GM12878 (cell line): ENCODE results near the gene WDR43. TPM values are rescaled to one million over a fixed set of nuclear protein-coding genes. Genes with fewer than 3 reads are reported as not detected.

ENCODE experiments used
- ATAC-seq: fragments of 200-7000 bp; cut with Tn5 transposase; 3 replicates; pipeline ENCODE4 v1.9.1; 2020; ENCODE audit warnings: mild to moderate bottlenecking, moderate library complexity
- BruUV-seq: library from RNA; stranded (reverse); fragments of 400-500 nt; replicated peaks from 2 replicates; lab custom pipeline; 2021; lab: Mats Ljungman, UMichigan
- CTCF ChIA-PET: fragments of 300-600 bp; sonication (Branson Sonifier 250); formaldehyde crosslinking; extraction: SDS; loops from one replicate; lab custom pipeline; 2021; ENCODE audit warnings: inconsistent platforms; lab: Yijun Ruan, JAX
- POLR2A ChIA-PET: fragments of 350-600 bp; formaldehyde crosslinking; extraction: SDS; loops from one replicate; lab custom pipeline; 2021; ENCODE audit warnings: inconsistent platforms; lab: Charles Lee
- RAD21 ChIA-PET: fragments of 300-600 bp; sonication (Branson Sonifier 250); formaldehyde crosslinking; loops from one replicate; lab custom pipeline; 2023; ENCODE audit warnings: antibody characterized with exemption; ENCODE audit not compliant: unreplicated experiment; lab: Charles Lee
- SMC1A ChIA-PET: fragments of 300-600 bp; sonication (Branson Sonifier 250); formaldehyde crosslinking; loops from one replicate; lab custom pipeline; 2023; ENCODE audit not compliant: unreplicated experiment, uncharacterized antibody; lab: Charles Lee
- DNase-seq: peaks from one replicate; pipeline ENCODE4 v3.0.0-alpha.2; 2011; ENCODE audit warnings: low read depth, low spot score
- FAIRE-seq: peaks from 3 replicates; lab custom pipeline; 2011; peaks lifted over from hg19 to GRCh38; lab: Jason Lieb, UNC
- H2AFZ ChIP-seq: 2 replicates; pipeline ENCODE4 v1.6.0; 2011; ENCODE audit warnings: low read depth, low read length, control low read depth; ENCODE audit not compliant: control insufficient read depth
- H3K27ac ChIP-seq: 2 replicates; pipeline ENCODE4 v1.5.1; 2011; ENCODE audit warnings: control low read depth; ENCODE audit not compliant: control insufficient read depth, insufficient read depth
- H3K27me3 ChIP-seq, 2 experiments: replicated peaks in 1 of 2; 2 replicates each; pipeline versions ENCODE4 v1.6.0 to v1.6.1; 2011; ENCODE audit warnings: low read length in 1 of 2; ENCODE audit not compliant: control insufficient read depth in 2 of 2, insufficient read depth in 2 of 2
- H3K36me3 ChIP-seq, 2 experiments: 2 replicates each; pipeline ENCODE4 v1.5.1; 2011; ENCODE audit warnings: low read length in 1 of 2; ENCODE audit not compliant: control insufficient read depth in 2 of 2, insufficient read depth in 2 of 2
- H3K4me1 ChIP-seq: 2 replicates; pipeline ENCODE4 v1.6.1; 2011; ENCODE audit warnings: mild to moderate bottlenecking, low read length, moderate library complexity, mixed read lengths; ENCODE audit not compliant: control insufficient read depth, insufficient read depth
- H3K4me2 ChIP-seq: 2 replicates; pipeline ENCODE4 v1.6.0; 2011; ENCODE audit warnings: control low read depth; ENCODE audit not compliant: control insufficient read depth, insufficient read depth
- H3K4me3 ChIP-seq: fragments of 200-600 bp; sonication (generic); 2 replicates; pipeline ENCODE4 v1.5.1; 2016
- H3K79me2 ChIP-seq: 2 replicates; pipeline ENCODE4 v1.6.0; 2011; ENCODE audit warnings: low read length; ENCODE audit not compliant: control insufficient read depth, insufficient read depth
- H3K9ac ChIP-seq: 2 replicates; pipeline ENCODE4 v1.8.0; 2011; ENCODE audit warnings: low read length, control low read depth, mixed read lengths; ENCODE audit not compliant: control insufficient read depth, insufficient read depth
- H3K9me3 ChIP-seq: replicated peaks from 3 replicates; pipeline ENCODE4 v1.5.1; 2011; ENCODE audit warnings: mild to moderate bottlenecking, low read length; ENCODE audit not compliant: control insufficient read depth, insufficient read depth
- H4K20me1 ChIP-seq: 2 replicates; pipeline ENCODE4 v1.6.0; 2011; ENCODE audit not compliant: control insufficient read depth, insufficient read depth
- BMI1 ChIP-seq: fragments of 450-650 bp; IDR thresholded peaks from 2 replicates; pipeline ENCODE4 v1.6.1; 2016; ENCODE audit warnings: mild to moderate bottlenecking, moderate library complexity, borderline replicate concordance
- CEBPB ChIP-seq, 2 experiments: fragments of 150-350 bp in 1 of 2; IDR thresholded peaks; 2 replicates each; pipeline ENCODE4 v1.6.1; 2012 to 2014; ENCODE audit warnings: low read depth in 2 of 2, low read length in 2 of 2, borderline replicate concordance in 1 of 2, inconsistent platforms in 1 of 2
- CREB1 ChIP-seq: IDR thresholded peaks from 2 replicates; pipeline ENCODE4 v1.6.1; 2012; ENCODE audit warnings: low read depth, mild to moderate bottlenecking, inconsistent platforms
- MXI1 ChIP-seq: fragments of 150-350 bp; IDR thresholded peaks from 2 replicates; pipeline ENCODE4 v1.6.1; 2011; ENCODE audit warnings: low read depth, mild to moderate bottlenecking, inconsistent platforms, low read length, improper control_type of control experiment
- RELA ChIP-seq: fragments of 450-650 bp; IDR thresholded peaks from 2 replicates; pipeline ENCODE4 v1.8.0; 2014; ENCODE audit warnings: borderline replicate concordance; ENCODE audit not compliant: partially characterized antibody
- RFX5 ChIP-seq: IDR thresholded peaks from 2 replicates; pipeline ENCODE4 v1.6.1; 2011; ENCODE audit warnings: low read depth, low read length, improper control_type of control experiment
- RUNX3 ChIP-seq: IDR thresholded peaks from 2 replicates; pipeline ENCODE4 v1.6.1; 2012; ENCODE audit warnings: low read length, inconsistent platforms
- SIX5 ChIP-seq: IDR thresholded peaks from 2 replicates; pipeline ENCODE4 v1.6.1; 2011; ENCODE audit warnings: mild to moderate bottlenecking, low read depth, low read length, moderate library complexity; ENCODE audit not compliant: severe bottlenecking
- SUZ12 ChIP-seq: fragments of 200-600 bp; sonication (generic); IDR thresholded peaks from one replicate; pipeline ENCODE4 v1.6.1; 2018; ENCODE audit warnings: antibody characterized with exemption, mild to moderate bottlenecking; ENCODE audit not compliant: unreplicated experiment
- YY1 ChIP-seq: IDR thresholded peaks from 2 replicates; pipeline ENCODE4 v1.6.1; 2011; ENCODE audit warnings: low read depth, mild to moderate bottlenecking, low read length
- ZNF217 ChIP-seq: fragments of 450-650 bp; IDR thresholded peaks from 2 replicates; pipeline ENCODE4 v1.6.1; 2017; ENCODE audit warnings: antibody characterized with exemption, mild to moderate bottlenecking
- WGBS: methylation state at CpG from one replicate; pipeline ENCODE4 v1.1.6; 2016; ENCODE audit warnings: low lambda C conversion rate; ENCODE audit not compliant: insufficient replicate concordance, insufficient coverage; ENCODE audit errors: missing lambda C conversion rate; 5-methylcytosine and 5-hydroxymethylcytosine counted together
- in situ Hi-C: fragments of 300-500 bp; cut with MboI; formaldehyde crosslinking; loops from 9 replicates; pipeline ENCODE4 v1.14.3; 2018; ENCODE audit warnings: mixed read lengths
- intact Hi-C: fragments of 100-400 bp; cut with micrococcal nuclease; formaldehyde crosslinking; loops from one replicate; pipeline ENCODE4 v1.14.2; 2022; ENCODE audit not compliant: unreplicated experiment
- polyA plus RNA-seq, 11 experiments: library from polyadenylated mRNA; depleted of rRNA in 4 of 11; unstranded in 6 of 11; stranded (reverse) in 5 of 11; fragments of >200 nt; fragmentation: Nextera tagmentation in 4 of 11; fragmentation: Illumina TruSeq in 1 of 11; extraction: Ambion mirVana in 4 of 11; extraction: Trizol in 1 of 11; gene quantifications; 1 replicate in 1 of 11; 2 replicates in 10 of 11; pipeline versions ENCODE4 v1.2.1 to v1.2.3, GENCODE V29; 2011 to 2016; ENCODE audit warnings: inconsistent platforms in 2 of 11, missing spikeins in 2 of 11, low read depth in 1 of 11
- total RNA-seq, 4 experiments: library from RNA; depleted of rRNA in 3 of 4; stranded (reverse); fragments of >200 nt in 3 of 4; fragmentation: Illumina TruSeq in 1 of 4; extraction: Trizol in 1 of 4; gene quantifications; 2 replicates each; pipeline versions ENCODE4 v1.2.1 to v1.2.3, GENCODE V29; 2013 to 2021
- TF ChIP-seq, protein P1 (sequence below): IDR thresholded peaks from 2 replicates; pipeline ENCODE4 v1.6.1; 2012; ENCODE audit warnings: low read depth, low read length, improper control_type of control experiment
- TF ChIP-seq, protein P2 (sequence below): IDR thresholded peaks from 2 replicates; pipeline ENCODE4 v1.6.1; 2012; ENCODE audit warnings: low read depth, low read length, improper control_type of control experiment
- TF ChIP-seq, protein P3 (sequence below): IDR thresholded peaks from 2 replicates; pipeline ENCODE4 v1.6.1; 2011; ENCODE audit warnings: borderline replicate concordance, low read depth, mild to moderate bottlenecking, moderate library complexity, low read length; ENCODE audit not compliant: insufficient read depth, poor library complexity, severe bottlenecking

WDR43 gene
- total and polyA plus RNA-seq, 10 of the 15 experiments (the other 5 are each of a cell fraction or from before 2014, with no cell fraction given): 39.3 to 153 (median 81.9) TPM

DNA sequence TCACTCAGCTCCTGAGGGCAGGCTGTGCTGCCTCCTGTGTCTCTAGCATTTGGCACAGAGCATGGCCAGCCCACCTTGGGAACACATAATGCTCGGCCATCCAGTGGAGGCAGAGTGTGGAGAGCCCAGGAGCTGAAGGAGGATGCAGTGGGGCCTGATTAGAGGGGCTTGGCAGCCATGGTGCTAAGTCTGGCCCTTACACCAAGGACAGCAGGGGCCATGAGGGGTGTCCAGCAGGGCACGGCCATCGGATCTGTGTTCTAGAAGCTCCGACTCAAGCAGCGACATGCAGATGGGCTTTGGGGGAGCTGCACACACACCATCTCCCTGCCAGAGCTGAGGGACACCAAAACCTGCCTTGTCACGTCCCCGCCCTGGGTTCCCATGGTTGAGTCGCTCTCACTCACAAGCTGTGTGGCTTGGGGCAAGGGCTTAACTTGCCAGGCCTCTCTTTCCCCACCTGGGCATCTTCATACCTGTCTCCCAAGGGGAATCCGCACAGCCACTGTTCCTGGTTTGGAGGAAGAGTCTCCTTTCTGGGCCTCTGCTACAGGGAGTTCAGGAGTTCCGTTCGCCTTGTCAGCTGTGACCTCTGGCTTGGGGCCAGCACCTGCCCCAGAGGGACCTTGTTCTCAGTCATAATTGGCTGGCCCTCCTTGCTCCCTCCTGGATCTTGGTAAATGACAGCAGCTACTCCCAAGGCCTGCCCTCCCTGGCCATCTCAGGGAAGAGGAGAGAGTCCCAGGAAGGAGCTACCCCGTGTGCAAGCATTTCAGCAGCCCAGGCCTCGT is 85.3 kb downstream of the WDR43 start (continued):
- TF ChIP-seq CEBPB (IDR thresholded peaks at IDR 0.05; ENCODE audit: borderline replicate concordance in 1 of 2, low read depth in 2 of 2, low read length in 2 of 2) (no peak), BMI1 (no peak)

DNA sequence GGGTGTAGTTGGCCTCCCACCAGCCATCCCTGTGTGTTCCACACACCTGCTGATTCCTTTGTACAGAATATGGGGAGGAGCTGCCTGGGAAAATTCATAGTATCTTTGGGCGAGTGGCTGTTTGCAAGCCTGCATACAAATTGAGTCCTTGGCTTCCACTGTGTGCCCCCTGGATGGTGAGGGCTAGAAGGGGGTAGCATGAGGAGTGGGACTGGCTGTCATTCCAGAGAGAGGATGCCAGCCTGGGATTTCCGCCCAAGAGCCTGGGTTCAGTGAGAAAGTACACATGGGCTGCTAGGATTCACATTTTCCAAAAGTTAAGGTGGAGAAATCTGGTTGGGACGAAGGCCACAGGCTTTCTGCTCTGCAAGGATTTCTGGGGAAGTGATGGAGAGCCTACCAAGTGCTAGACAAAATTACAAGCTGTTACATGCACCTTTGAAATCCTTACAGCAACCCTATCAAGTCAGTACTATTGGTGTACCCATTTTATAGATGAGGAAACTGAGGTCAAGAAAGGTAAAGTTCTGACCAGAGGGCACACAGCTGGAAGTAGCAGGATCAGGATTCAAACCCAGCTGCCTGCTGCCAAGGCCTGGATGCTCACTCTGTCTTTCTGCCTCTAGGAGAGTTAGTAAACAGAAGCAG is 86.0 kb downstream of the WDR43 start:
- FAIRE-seq (no peak), DNase-seq (no peak), ATAC-seq (no peak)
- Histone ChIP-seq H4K20me1 (no peaks in the 10 kb centered on the region), H3K4me2 (no peak overlapping the region), H3K9ac (no peak overlapping the region), H3K27ac (no peak overlapping the region), H3K4me1 (no peaks in the 10 kb centered on the region), H2AFZ (no peak overlapping the region), H3K9me3 (no peaks in the 10 kb centered on the region), H3K27me3 (no peaks in the 10 kb centered on the region), H3K79me2 (no peaks in the 10 kb centered on the region), H3K36me3 (no peaks in the 10 kb centered on the region), H3K4me3 (no peak overlapping the region)
- in situ Hi-C loops (no loop called here), intact Hi-C loops (no loop called here)
- SMC1A ChIA-PET: no interaction called here
- RAD21 ChIA-PET: no interaction called here
- 36% methylated on average over 3 of the region's 3 CpGs for WGBS
- BruUV-seq: no TSS peak
- CTCF ChIA-PET: interaction anchor here (1.1 kb wide), 1 partner anchor 30 kb away, joined by 3 read pairs; no protein-coding TSS in a partner anchor
- POLR2A ChIA-PET: interaction anchor here (0.5 kb wide), 1 partner anchor 146 kb away, joined by 5 read pairs; no protein-coding TSS in a partner anchor
- no peak for TF ChIP-seq CEBPB (IDR thresholded peaks at IDR 0.05; ENCODE audit: borderline replicate concordance in 1 of 2, low read depth in 2 of 2, low read length in 2 of 2)
- TF ChIP-seq SUZ12: no peak
- TF ChIP-seq, protein P1, sequence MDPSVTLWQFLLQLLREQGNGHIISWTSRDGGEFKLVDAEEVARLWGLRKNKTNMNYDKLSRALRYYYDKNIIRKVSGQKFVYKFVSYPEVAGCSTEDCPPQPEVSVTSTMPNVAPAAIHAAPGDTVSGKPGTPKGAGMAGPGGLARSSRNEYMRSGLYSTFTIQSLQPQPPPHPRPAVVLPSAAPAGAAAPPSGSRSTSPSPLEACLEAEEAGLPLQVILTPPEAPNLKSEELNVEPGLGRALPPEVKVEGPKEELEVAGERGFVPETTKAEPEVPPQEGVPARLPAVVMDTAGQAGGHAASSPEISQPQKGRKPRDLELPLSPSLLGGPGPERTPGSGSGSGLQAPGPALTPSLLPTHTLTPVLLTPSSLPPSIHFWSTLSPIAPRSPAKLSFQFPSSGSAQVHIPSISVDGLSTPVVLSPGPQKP: no peak
- no peak for TF ChIP-seq RFX5
- TF ChIP-seq, protein P2, sequence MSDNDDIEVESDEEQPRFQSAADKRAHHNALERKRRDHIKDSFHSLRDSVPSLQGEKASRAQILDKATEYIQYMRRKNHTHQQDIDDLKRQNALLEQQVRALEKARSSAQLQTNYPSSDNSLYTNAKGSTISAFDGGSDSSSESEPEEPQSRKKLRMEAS: no peak
- TF ChIP-seq ZNF217: no peak
- TF ChIP-seq SIX5: no peak
- no peak for TF ChIP-seq MXI1
- TF ChIP-seq RELA: no peak
- no peak for TF ChIP-seq YY1
- TF ChIP-seq, protein P3, sequence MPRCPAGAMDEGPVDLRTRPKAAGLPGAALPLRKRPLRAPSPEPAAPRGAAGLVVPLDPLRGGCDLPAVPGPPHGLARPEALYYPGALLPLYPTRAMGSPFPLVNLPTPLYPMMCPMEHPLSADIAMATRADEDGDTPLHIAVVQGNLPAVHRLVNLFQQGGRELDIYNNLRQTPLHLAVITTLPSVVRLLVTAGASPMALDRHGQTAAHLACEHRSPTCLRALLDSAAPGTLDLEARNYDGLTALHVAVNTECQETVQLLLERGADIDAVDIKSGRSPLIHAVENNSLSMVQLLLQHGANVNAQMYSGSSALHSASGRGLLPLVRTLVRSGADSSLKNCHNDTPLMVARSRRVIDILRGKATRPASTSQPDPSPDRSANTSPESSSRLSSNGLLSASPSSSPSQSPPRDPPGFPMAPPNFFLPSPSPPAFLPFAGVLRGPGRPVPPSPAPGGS: no peak
- TF ChIP-seq RUNX3: no peak
- no peak for TF ChIP-seq CREB1
